B cell (primary cell): ENCODE data around the gene EYA4. TPM values are rescaled to one million over a fixed set of nuclear protein-coding genes. Genes with fewer than 3 reads are reported as not detected.

Experiments used
- ATAC-seq: fragments of 200-7000 bp; cut with Tn5 transposase; one replicate; pipeline ENCODE4 v1.10.0; 2021; ENCODE audit warnings: low read depth, mild to moderate bottlenecking, moderate number of reproducible peaks, moderate library complexity
- CTCF ChIA-PET: fragments of 350-600 bp; sonication (Branson Sonifier 250); formaldehyde crosslinking; loops from one replicate; lab custom pipeline; 2021; ENCODE audit warnings: antibody characterized with exemption, inconsistent platforms; lab: Charles Lee
- POLR2A ChIA-PET: fragments of 350-600 bp; sonication (Branson Sonifier 250); formaldehyde crosslinking; loops from one replicate; lab custom pipeline; 2021; ENCODE audit warnings: antibody characterized with exemption; lab: Charles Lee
- DNase-seq: peaks from one replicate; pipeline ENCODE4 v3.0.0; 2013
- H2AFZ ChIP-seq: 2 replicates; pipeline ENCODE4 v1.6.1; 2012; ENCODE audit warnings: mild to moderate bottlenecking, low read depth, low read length; ENCODE audit not compliant: insufficient read depth, poor library complexity, severe bottlenecking
- H3K27ac ChIP-seq, 2 donors: 1 replicate in 1 of 2; 2 replicates in 1 of 2; pipeline ENCODE4 v1.5.1; 2012 to 2013; ENCODE audit warnings: low read length in 2 of 2, mild to moderate bottlenecking in 2 of 2, moderate library complexity in 1 of 2
- H3K27me3 ChIP-seq, 4 experiments: fragments of 200-600 bp in 1 of 4; sonication (generic) in 1 of 4; replicated peaks in 1 of 4; 1 replicate in 2 of 4; 2 replicates in 2 of 4; pipeline versions ENCODE4 v1.6.1 to v1.7.0; 2013 to 2016; ENCODE audit warnings: low read length in 3 of 4, mild to moderate bottlenecking in 2 of 4, mixed read lengths in 1 of 4, moderate library complexity in 1 of 4; ENCODE audit not compliant: insufficient read depth in 4 of 4, control insufficient read depth in 3 of 4; ENCODE audit errors: control extremely low read depth in 1 of 4
- H3K36me3 ChIP-seq, 2 experiments: replicated peaks in 1 of 2; 1 replicate in 1 of 2; 2 replicates in 1 of 2; pipeline versions ENCODE4 v1.6.1 to v1.7.1; 2013; ENCODE audit warnings: low read length in 1 of 2; ENCODE audit not compliant: insufficient read depth in 2 of 2, control insufficient read depth in 1 of 2; ENCODE audit errors: control extremely low read depth in 1 of 2, extremely low read depth in 1 of 2
- H3K4me1 ChIP-seq, 2 donors: fragments of 200-600 bp in 1 of 2; sonication (generic) in 1 of 2; 1 replicate in 1 of 2; 2 replicates in 1 of 2; pipeline versions ENCODE4 v1.5.1 to v1.6.1; 2013 to 2017; ENCODE audit warnings: low read length in 2 of 2; ENCODE audit not compliant: control insufficient read depth in 2 of 2, insufficient read depth in 2 of 2
- H3K4me2 ChIP-seq: replicated peaks from 2 replicates; pipeline ENCODE3; 2012; ENCODE audit warnings: mild to moderate bottlenecking, low read depth, low read length; ENCODE audit not compliant: poor library complexity, severe bottlenecking
- H3K4me3 ChIP-seq, 5 experiments: fragments of 200-600 bp in 1 of 5; sonication (generic) in 1 of 5; 1 replicate in 3 of 5; 2 replicates in 2 of 5; pipeline versions ENCODE4 v1.5.1 to v1.7.0; 2011 to 2016; ENCODE audit warnings: low read length in 4 of 5, mild to moderate bottlenecking in 4 of 5, low read depth in 2 of 5, control low read depth in 1 of 5, moderate library complexity in 1 of 5; ENCODE audit not compliant: insufficient read depth in 1 of 5; ENCODE audit errors: control extremely low read depth in 1 of 5, extremely low read depth in 1 of 5
- H3K79me2 ChIP-seq: fragments of 200-600 bp; sonication (generic); one replicate; pipeline ENCODE4 v1.6.0; 2016; ENCODE audit warnings: low read length; ENCODE audit not compliant: control insufficient read depth, insufficient read depth
- H3K9ac ChIP-seq: fragments of 200-600 bp; sonication (generic); 2 replicates; pipeline ENCODE4 v1.6.1; 2017; ENCODE audit warnings: mild to moderate bottlenecking, low read length, moderate library complexity
- H3K9me3 ChIP-seq, 3 donors: one replicate each; pipeline versions ENCODE4 v1.6.1 to v1.7.1; 2013; ENCODE audit warnings: low read length in 2 of 3; ENCODE audit not compliant: control insufficient read depth in 2 of 3, insufficient read depth in 1 of 3; ENCODE audit errors: control extremely low read depth in 1 of 3
- H4K20me1 ChIP-seq: 2 replicates; pipeline ENCODE4 v1.6.0; 2012; ENCODE audit warnings: mild to moderate bottlenecking, low read length; ENCODE audit not compliant: insufficient read depth, control insufficient read depth, poor library complexity, severe bottlenecking
- H3K27ac Mint-ChIP-seq: one replicate; pipeline ENCODE4 v1.8.0; 2021; ENCODE audit warnings: mixed read lengths
- H3K27me3 Mint-ChIP-seq: one replicate; pipeline ENCODE4 v1.8.0; 2021; ENCODE audit warnings: mixed read lengths
- H3K4me1 Mint-ChIP-seq: one replicate; pipeline ENCODE4 v1.8.0; 2021; ENCODE audit warnings: mixed read lengths
- H3K4me3 Mint-ChIP-seq: one replicate; pipeline ENCODE4 v1.8.0; 2021; ENCODE audit warnings: mixed read lengths
- H3K9me3 Mint-ChIP-seq: one replicate; pipeline ENCODE4 v1.8.0; 2022; ENCODE audit warnings: mixed read lengths; ENCODE audit not compliant: insufficient read depth
- EZH2 ChIP-seq: IDR thresholded peaks from 2 replicates; pipeline ENCODE4 v1.6.1; 2012; ENCODE audit warnings: borderline replicate concordance, low read depth, mild to moderate bottlenecking, moderate library complexity, low read length; ENCODE audit not compliant: insufficient read depth, poor library complexity, severe bottlenecking
- WGBS: methylation state at CpG from one replicate; pipeline ENCODE4 v1.1.5; 2013; ENCODE audit warnings: missing lambda C conversion rate; ENCODE audit not compliant: insufficient coverage; 5-methylcytosine and 5-hydroxymethylcytosine counted together
- intact Hi-C: fragments of 100-400 bp; cut with micrococcal nuclease; formaldehyde crosslinking; loops from one replicate; pipeline ENCODE4 v1.10.0; 2022
- polyA plus RNA-seq: library from polyadenylated mRNA; depleted of rRNA; stranded (reverse); fragments of >200 nt; gene quantifications from 2 replicates; pipeline ENCODE4 v1.2.3, GENCODE V29; 2012
- total RNA-seq, 2 donors: library from RNA; stranded (reverse); fragments of 120-200 nt in 1 of 2; gene quantifications; 1 replicate in 1 of 2; 2 replicates in 1 of 2; pipeline versions ENCODE4 v1.2.3 to v1.2.4, GENCODE V29; 2013 to 2022
- TF ChIP-seq, protein P1 (sequence below): fragments of 200-600 bp; IDR thresholded peaks from one replicate; pipeline ENCODE4 v1.8.0; 2022; ENCODE audit warnings: antibody characterized with exemption, mild to moderate bottlenecking

The EYA4 gene
- total and polyA plus RNA-seq, 2 donors (not counting 1 experiment from before 2014, with no cell fraction given) = 0.49 TPM; not detected in 1

DNA sequence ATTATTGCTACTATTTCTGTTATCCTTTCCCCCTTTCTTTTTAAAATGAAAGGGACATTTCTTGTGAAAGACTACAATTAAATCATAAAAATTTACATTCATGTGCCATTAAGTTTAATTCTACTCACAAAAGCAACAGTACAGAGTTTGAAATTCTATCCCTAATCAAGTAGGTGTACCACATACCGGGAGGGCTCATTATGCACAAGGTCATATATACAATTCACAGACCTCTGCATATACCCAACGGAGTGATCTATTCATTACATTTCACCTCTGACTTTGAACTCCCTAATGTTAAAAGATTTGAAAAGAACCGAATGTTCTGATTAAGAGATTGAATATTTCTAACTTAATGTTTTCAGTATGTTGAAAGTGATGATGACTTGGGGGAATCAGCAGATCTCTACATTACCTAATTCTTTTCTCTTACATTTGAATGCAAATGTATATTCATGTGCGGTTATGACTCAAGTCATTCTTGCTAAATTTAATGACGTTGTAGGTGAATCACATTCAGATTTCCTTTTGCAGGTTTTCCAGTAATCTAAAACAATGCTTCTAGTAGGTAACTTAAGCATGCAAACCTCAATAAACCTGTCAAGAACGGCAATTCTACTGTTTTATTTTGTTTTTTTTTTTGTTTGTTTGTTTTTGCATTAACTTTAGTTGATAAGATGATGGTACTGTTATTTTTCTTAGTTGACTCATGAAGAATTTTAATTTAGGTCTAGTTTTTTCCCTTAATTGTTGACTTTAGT lies 7.3 kb downstream of the EYA4 start:
- CTCF ChIA-PET = no interaction called here
- H3K27me3 ChIP-seq = peaks cover 0 to 13% (median 3%) of the 10 kb centered on the region in 4 experiments
- no peaks in the 10 kb centered on the region for H3K9me3 Mint-ChIP-seq
- H3K4me3 ChIP-seq = no peak overlapping the region
- DNase-seq (no peak), ATAC-seq (no peak)
- H2AFZ ChIP-seq = no peak overlapping the region
- H3K4me1 Mint-ChIP-seq = no peaks in the 10 kb centered on the region
- no peak overlapping the region for H3K27ac ChIP-seq
- WGBS = no CpG with 5 or more reads among the region's 6 CpGs
- TF ChIP-seq, protein P1, sequence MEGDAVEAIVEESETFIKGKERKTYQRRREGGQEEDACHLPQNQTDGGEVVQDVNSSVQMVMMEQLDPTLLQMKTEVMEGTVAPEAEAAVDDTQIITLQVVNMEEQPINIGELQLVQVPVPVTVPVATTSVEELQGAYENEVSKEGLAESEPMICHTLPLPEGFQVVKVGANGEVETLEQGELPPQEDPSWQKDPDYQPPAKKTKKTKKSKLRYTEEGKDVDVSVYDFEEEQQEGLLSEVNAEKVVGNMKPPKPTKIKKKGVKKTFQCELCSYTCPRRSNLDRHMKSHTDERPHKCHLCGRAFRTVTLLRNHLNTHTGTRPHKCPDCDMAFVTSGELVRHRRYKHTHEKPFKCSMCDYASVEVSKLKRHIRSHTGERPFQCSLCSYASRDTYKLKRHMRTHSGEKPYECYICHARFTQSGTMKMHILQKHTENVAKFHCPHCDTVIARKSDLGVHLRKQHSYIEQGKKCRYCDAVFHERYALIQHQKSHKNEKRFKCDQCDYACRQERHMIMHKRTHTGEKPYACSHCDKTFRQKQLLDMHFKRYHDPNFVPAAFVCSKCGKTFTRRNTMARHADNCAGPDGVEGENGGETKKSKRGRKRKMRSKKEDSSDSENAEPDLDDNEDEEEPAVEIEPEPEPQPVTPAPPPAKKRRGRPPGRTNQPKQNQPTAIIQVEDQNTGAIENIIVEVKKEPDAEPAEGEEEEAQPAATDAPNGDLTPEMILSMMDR = no peak
- no peak for TF ChIP-seq EZH2
- H3K4me1 ChIP-seq = no peaks in the 10 kb centered on the region
- H3K79me2 ChIP-seq = no peaks in the 10 kb centered on the region
- intact Hi-C loops = no loop called here
- H3K27me3 Mint-ChIP-seq = peaks cover 44% of the 10 kb centered on the region
- H3K27ac Mint-ChIP-seq = no peak overlapping the region
- POLR2A ChIA-PET = no interaction called here
- no peaks in the 10 kb centered on the region for H3K36me3 ChIP-seq
- no peak overlapping the region for H3K4me2 ChIP-seq
- H3K9me3 ChIP-seq = no peaks in the 10 kb centered on the region
- H4K20me1 ChIP-seq = no peaks in the 10 kb centered on the region
- no peak overlapping the region for H3K9ac ChIP-seq
- no peak overlapping the region for H3K4me3 Mint-ChIP-seq

DNA sequence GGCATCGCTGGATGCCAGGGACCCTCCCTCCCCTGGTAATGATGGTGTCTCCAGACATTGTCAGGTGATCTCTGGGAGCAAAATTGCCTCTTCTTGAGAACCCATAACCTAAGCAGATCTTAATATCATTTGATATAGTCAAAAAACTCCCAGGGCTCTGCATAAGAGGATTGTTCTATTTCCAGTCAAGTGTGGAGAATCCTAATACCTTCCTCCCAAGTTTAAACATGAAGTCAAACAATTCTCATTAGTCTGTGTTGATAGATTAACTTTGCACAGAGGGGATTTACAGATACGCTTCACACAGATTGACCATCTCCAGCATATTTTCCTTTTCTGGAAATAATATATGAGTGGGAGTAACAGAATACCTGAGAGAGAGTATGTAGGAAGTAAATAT lies 10.5 kb downstream of the EYA4 start:
- no peaks in the 10 kb centered on the region for H4K20me1 ChIP-seq
- H2AFZ ChIP-seq = no peak overlapping the region
- WGBS = no CpG with 5 or more reads among the region's 2 CpGs
- H3K4me1 ChIP-seq = no peaks in the 10 kb centered on the region
- POLR2A ChIA-PET = no interaction called here
- no peaks in the 10 kb centered on the region for H3K9me3 Mint-ChIP-seq
- CTCF ChIA-PET = no interaction called here
- no peak overlapping the region for H3K27ac ChIP-seq
- no peaks in the 10 kb centered on the region for H3K4me1 Mint-ChIP-seq
- peaks cover 0 to 9% (median 0%) of the 10 kb centered on the region in 4 experiments for H3K27me3 ChIP-seq
- DNase-seq (no peak), ATAC-seq (no peak)
- no peak overlapping the region for H3K27ac Mint-ChIP-seq
- no peak overlapping the region for H3K4me3 Mint-ChIP-seq
- H3K9me3 ChIP-seq = no peaks in the 10 kb centered on the region
- no peak overlapping the region for H3K4me2 ChIP-seq
- H3K4me3 ChIP-seq = no peak overlapping the region
- no peaks in the 10 kb centered on the region for H3K36me3 ChIP-seq
- peaks cover 30% of the 10 kb centered on the region for H3K27me3 Mint-ChIP-seq
- no peak overlapping the region for H3K9ac ChIP-seq
- intact Hi-C loops = no loop called here
- TF ChIP-seq EZH2 = no peak
- TF ChIP-seq, protein P1 = no peak
- H3K79me2 ChIP-seq = no peaks in the 10 kb centered on the region
